ENCODE measurements around the gene DUT. TPM values are rescaled to one million over a fixed set of nuclear protein-coding genes. Genes with fewer than 3 reads are reported as not detected.

The DUT gene
- total and polyA plus RNA-seq, 12 donors, result 43.9 to 141 (median 92.5) TPM

DNA sequence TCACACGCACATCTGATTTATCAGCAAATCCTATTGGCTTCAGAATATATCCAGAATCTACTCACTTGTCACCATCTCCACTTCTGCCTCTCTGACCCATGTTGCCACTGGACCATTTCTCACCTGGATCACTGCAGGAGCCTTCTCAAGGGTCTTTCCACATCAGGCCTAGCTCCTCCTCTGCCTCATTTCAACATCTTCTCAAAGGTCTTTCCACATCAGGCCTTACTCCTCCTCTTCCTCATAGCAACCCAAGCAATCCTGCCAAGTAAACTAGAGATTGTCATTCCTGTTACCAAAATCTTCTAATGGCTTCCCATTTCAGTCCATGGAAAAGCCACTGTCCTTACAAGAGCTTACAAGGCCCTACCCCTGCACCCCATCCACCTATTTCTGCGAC, 18.0 kb upstream of the DUT start:
- H3K27me3 ChIP-seq, result no peaks in the 10 kb centered on the region
- H3K9me3 ChIP-seq (replicated peaks in 1 of 3), result no peaks in the 10 kb centered on the region
- intact Hi-C loops (cut with DNase I), result no loop called here
- WGBS, 4 donors, result 87 to 93% (median 88%) methylated on average over 2 of the region's 2 CpGs
- no peak for TF ChIP-seq POLR2A (IDR thresholded peaks at IDR 0.05)
- TF ChIP-seq, protein P1, sequence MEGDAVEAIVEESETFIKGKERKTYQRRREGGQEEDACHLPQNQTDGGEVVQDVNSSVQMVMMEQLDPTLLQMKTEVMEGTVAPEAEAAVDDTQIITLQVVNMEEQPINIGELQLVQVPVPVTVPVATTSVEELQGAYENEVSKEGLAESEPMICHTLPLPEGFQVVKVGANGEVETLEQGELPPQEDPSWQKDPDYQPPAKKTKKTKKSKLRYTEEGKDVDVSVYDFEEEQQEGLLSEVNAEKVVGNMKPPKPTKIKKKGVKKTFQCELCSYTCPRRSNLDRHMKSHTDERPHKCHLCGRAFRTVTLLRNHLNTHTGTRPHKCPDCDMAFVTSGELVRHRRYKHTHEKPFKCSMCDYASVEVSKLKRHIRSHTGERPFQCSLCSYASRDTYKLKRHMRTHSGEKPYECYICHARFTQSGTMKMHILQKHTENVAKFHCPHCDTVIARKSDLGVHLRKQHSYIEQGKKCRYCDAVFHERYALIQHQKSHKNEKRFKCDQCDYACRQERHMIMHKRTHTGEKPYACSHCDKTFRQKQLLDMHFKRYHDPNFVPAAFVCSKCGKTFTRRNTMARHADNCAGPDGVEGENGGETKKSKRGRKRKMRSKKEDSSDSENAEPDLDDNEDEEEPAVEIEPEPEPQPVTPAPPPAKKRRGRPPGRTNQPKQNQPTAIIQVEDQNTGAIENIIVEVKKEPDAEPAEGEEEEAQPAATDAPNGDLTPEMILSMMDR (IDR thresholded peaks at IDR 0.05), result no peak
- no peaks in the 10 kb centered on the region for H3K36me3 ChIP-seq (replicated peaks in 1 of 2)
- H3K4me3 ChIP-seq, result no peak overlapping the region
- H3K4me1 ChIP-seq (replicated peaks in 1 of 2), result no peaks in the 10 kb centered on the region
- no peak overlapping the region for H3K27ac ChIP-seq
- DNase-seq, result no peak

DNA sequence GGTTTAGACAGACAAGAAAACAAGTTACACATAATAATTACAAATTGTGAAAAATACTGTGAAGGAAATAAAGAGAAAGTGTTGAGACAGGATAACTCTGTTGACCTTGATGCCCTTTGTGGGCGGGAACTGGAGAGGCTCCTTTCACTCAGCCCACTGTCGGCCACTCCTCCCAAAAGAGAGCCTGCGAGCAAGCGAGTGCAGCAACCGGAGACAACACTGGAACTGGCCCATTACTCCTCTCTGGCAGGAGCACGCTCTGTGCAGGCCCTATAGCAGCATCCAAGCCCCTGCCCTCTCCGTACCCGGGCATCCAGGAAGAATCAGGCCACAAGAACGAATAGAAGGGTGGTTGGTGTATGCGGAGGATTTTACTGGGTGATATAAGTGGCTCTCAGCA, 16.2 kb upstream of the DUT start:
- Histone ChIP-seq H3K4me3 (no peak overlapping the region), H3K4me1 (replicated peaks in 1 of 2) (no peaks in the 10 kb centered on the region), H3K36me3 (replicated peaks in 1 of 2) (no peaks in the 10 kb centered on the region), H3K27ac (no peak overlapping the region), H3K27me3 (no peaks in the 10 kb centered on the region), H3K9me3 (replicated peaks in 1 of 3) (no peaks in the 10 kb centered on the region)
- 79 to 86% (median 81%) methylated on average over 10 of the region's 10 CpGs for WGBS, 4 donors
- intact Hi-C loops (cut with DNase I), result no loop called here
- DNase-seq, result no peak
- no peak for TF ChIP-seq POLR2A (IDR thresholded peaks at IDR 0.05)
- TF ChIP-seq, protein P1 (IDR thresholded peaks at IDR 0.05), result no peak

DNA sequence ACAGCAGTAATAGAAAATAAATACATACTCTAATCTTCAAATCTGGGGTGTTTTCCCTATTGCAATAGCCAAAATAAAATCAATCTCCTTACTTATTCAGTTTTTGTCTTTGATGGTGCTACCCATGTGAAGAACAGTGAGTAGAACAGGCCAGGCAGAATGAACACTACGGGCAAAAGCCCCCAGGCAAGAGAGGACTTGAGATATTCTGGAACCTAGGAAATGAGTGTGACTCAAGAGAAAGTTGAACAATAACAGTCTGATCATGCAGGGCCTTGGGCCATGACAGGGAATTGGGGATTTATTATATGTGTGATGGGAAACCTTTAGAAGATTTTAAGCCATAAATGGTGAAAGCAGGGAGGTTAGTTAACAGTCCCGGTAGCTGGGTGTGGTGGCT, 14.0 kb upstream of the DUT start:
- 81 to 96% (median 88%) methylated on average over 2 of the region's 2 CpGs for WGBS, 4 donors

DNA sequence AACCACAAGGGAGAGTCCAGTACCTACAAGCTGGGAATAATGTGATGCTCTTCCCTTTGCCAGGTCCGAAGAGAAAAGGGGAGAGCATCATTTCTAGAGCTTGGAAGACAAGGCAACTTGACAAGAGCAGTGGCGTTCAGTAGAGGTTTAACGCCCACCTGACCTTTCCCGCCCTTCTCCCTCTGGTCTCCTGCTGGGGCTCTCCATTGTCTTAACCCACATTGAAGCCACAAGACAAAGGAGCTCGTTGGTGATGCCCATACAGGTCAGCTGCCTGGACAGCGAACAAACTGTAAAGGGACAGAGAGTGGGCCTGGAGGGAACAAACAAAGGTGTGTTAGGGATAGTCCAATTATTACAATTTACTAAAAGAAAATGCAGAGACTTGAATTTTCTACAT, 13.1 kb upstream of the DUT start:
- Histone ChIP-seq H3K27ac (no peak overlapping the region), H3K4me3 (no peak overlapping the region), H3K27me3 (no peaks in the 10 kb centered on the region), H3K9me3 (replicated peaks in 1 of 3) (no peaks in the 10 kb centered on the region), H3K4me1 (replicated peaks in 1 of 2) (no peaks in the 10 kb centered on the region), H3K36me3 (replicated peaks in 1 of 2) (no peaks in the 10 kb centered on the region)
- TF ChIP-seq, protein P1 (IDR thresholded peaks at IDR 0.05), result no peak
- TF ChIP-seq POLR2A (IDR thresholded peaks at IDR 0.05), result no peak
- intact Hi-C loops (cut with DNase I), result no loop called here
- DNase-seq, result no peak
- WGBS, 4 donors, result 71 to 84% (median 77%) methylated on average over 6 of the region's 6 CpGs

More for the DNA sequence above, 14.0 kb upstream of the DUT start:
- Histone ChIP-seq H3K27me3 (no peaks in the 10 kb centered on the region), H3K9me3 (replicated peaks in 1 of 3) (no peaks in the 10 kb centered on the region), H3K36me3 (replicated peaks in 1 of 2) (no peaks in the 10 kb centered on the region), H3K4me1 (replicated peaks in 1 of 2) (no peaks in the 10 kb centered on the region), H3K4me3 (no peak overlapping the region), H3K27ac (no peak overlapping the region)
- DNase-seq, result no peak
- intact Hi-C loops (cut with DNase I), result no loop called here
- TF ChIP-seq POLR2A (IDR thresholded peaks at IDR 0.05), result no peak
- TF ChIP-seq, protein P1 (IDR thresholded peaks at IDR 0.05), result no peak

Data from adrenal gland (tissue), 12 donors.